ENCODE measurements around the gene CD81. TPM values are rescaled to one million over a fixed set of nuclear protein-coding genes. Genes with fewer than 3 reads are reported as not detected.
A peak's percentile ranks its signal among the peaks of the same experiment; 100 is the strongest.

The CD81 gene
- total RNA-seq, 4 donors from 2014 or later = 234 to 340 (median 277) TPM

GRCh38 chr11:2426826-2427521, 49.9 kb downstream of the CD81 start:
- 61% methylated on average over 2 of the region's 14 CpGs for WGBS
- no peak for DNase-seq (ENCODE audit: low spot score in 2 of 2)

GRCh38 chr11:2427721-2428321, 50.7 kb downstream of the CD81 start:
- Histone ChIP-seq H3K36me3 (no peaks in the 10 kb centered on the region), H3K4me3 (no peak overlapping the region), H3K27me3 (peaks cover 7% of the 10 kb centered on the region), H3K9me3 (no peaks in the 10 kb centered on the region), H3K4me1 (peaks cover 6% of the 10 kb centered on the region), H3K27ac (no peak overlapping the region)
- TF ChIP-seq CTCF (IDR thresholded peaks at IDR 0.05) = no peak
- no peak for TF ChIP-seq EP300 (IDR thresholded peaks at IDR 0.05)
- no peak for TF ChIP-seq POLR2A (IDR thresholded peaks at IDR 0.05)
- no peak for TF ChIP-seq POLR2AphosphoS5 (IDR thresholded peaks at IDR 0.05)
- 33% methylated on average over 1 of the region's 12 CpGs for WGBS
- no peak for DNase-seq (ENCODE audit: low spot score in 2 of 2)

More at GRCh38 chr11:2426826-2427521, 49.9 kb downstream of the CD81 start:
- Histone ChIP-seq H3K4me1 (peaks cover 6% of the 10 kb centered on the region), H3K27me3 (peaks cover 6% of the 10 kb centered on the region), H3K4me3 (no peak overlapping the region), H3K36me3 (no peaks in the 10 kb centered on the region), H3K9me3 (no peaks in the 10 kb centered on the region), H3K27ac (no peak overlapping the region)
- TF ChIP-seq POLR2A (IDR thresholded peaks at IDR 0.05) (no peak), EP300 (IDR thresholded peaks at IDR 0.05) (no peak), POLR2AphosphoS5 (IDR thresholded peaks at IDR 0.05) (no peak), CTCF (IDR thresholded peaks at IDR 0.05) (no peak)

- DNase-seq (ENCODE audit: low spot score in 2 of 2) = no peak
- TF ChIP-seq CTCF (IDR thresholded peaks at IDR 0.05) = peak; percentile 83 to 86
- TF ChIP-seq EP300 (IDR thresholded peaks at IDR 0.05) = no peak
- TF ChIP-seq POLR2A (IDR thresholded peaks at IDR 0.05) = no peak
Observed at GRCh38 chr11:2428322-2428795, 51.2 kb downstream of the CD81 start.

GRCh38 chr11:2431395-2431794, 54.3 kb downstream of the CD81 start:
- TF ChIP-seq POLR2A (IDR thresholded peaks at IDR 0.05) = no peak
- no peak for TF ChIP-seq POLR2AphosphoS5 (IDR thresholded peaks at IDR 0.05)
- Histone ChIP-seq H3K27me3 (peaks cover 7% of the 10 kb centered on the region), H3K4me3 (no peak overlapping the region), H3K9me3 (no peaks in the 10 kb centered on the region), H3K4me1 (peaks cover 6% of the 10 kb centered on the region), H3K36me3 (no peaks in the 10 kb centered on the region), H3K27ac (no peak overlapping the region)
- DNase-seq (ENCODE audit: low spot score in 2 of 2) = no peak
- WGBS = 83% methylated on average over 1 of the region's 1 CpG

More at GRCh38 chr11:2428322-2428795, 51.2 kb downstream of the CD81 start:
- Histone ChIP-seq H3K36me3 (no peaks in the 10 kb centered on the region), H3K4me1 (peaks cover 6% of the 10 kb centered on the region), H3K4me3 (no peak overlapping the region), H3K27ac (no peak overlapping the region), H3K9me3 (no peaks in the 10 kb centered on the region), H3K27me3 (peaks cover 9% of the 10 kb centered on the region)
- 55% methylated on average over 8 of the region's 8 CpGs for WGBS

- TF ChIP-seq POLR2AphosphoS5 (IDR thresholded peaks at IDR 0.05) (no peak), EP300 (IDR thresholded peaks at IDR 0.05) (no peak)
- Histone ChIP-seq H3K36me3 (no peaks in the 10 kb centered on the region), H3K9me3 (no peaks in the 10 kb centered on the region), H3K27ac (no peak overlapping the region), H3K4me3 (no peak overlapping the region), H3K27me3 (peaks cover 9% of the 10 kb centered on the region), H3K4me1 (peaks cover 2% of the 10 kb centered on the region)
- WGBS = 40% methylated on average over 2 of the region's 15 CpGs
- DNase-seq (ENCODE audit: low spot score in 2 of 2) = no peak
Observed at GRCh38 chr11:2432171-2432621, 55.1 kb downstream of the CD81 start.

GRCh38 chr11:2432628-2433071, 55.5 kb downstream of the CD81 start:
- no peaks in the 10 kb centered on the region for H3K4me1 ChIP-seq
- WGBS = 97% methylated on average over 6 of the region's 13 CpGs
- no peaks in the 10 kb centered on the region for H3K9me3 ChIP-seq

More at GRCh38 chr11:2432628-2433071, 55.5 kb downstream of the CD81 start:
- no peak for DNase-seq (ENCODE audit: low spot score in 2 of 2)
- TF ChIP-seq EP300 (IDR thresholded peaks at IDR 0.05) (no peak), CTCF (IDR thresholded peaks at IDR 0.05) (no peak), POLR2A (IDR thresholded peaks at IDR 0.05) (no peak), POLR2AphosphoS5 (IDR thresholded peaks at IDR 0.05) (no peak)
- Histone ChIP-seq H3K27ac (no peak overlapping the region), H3K36me3 (no peaks in the 10 kb centered on the region), H3K4me3 (no peak overlapping the region), H3K27me3 (peaks cover 13% of the 10 kb centered on the region)

Data from suprapubic skin (tissue), 4 donors.